HEK293T (cell line): Measurements from ENCODE around the gene BCAP31.

Experiments used
- ARNT ChIP-seq: fragments of 450-650 bp; IDR thresholded peaks from 2 replicates; pipeline ENCODE4 v1.6.1; 2017; ENCODE audit warnings: mild to moderate bottlenecking
- BHLHE40 ChIP-seq: fragments of 450-650 bp; IDR thresholded peaks from 2 replicates; pipeline ENCODE4 v1.6.1; 2016; ENCODE audit warnings: mild to moderate bottlenecking, moderate library complexity, borderline replicate concordance
- CTBP1 ChIP-seq: fragments of 450-650 bp; IDR thresholded peaks from 2 replicates; pipeline ENCODE4 v1.6.1; 2016; ENCODE audit warnings: borderline replicate concordance
- ELF4 ChIP-seq: fragments of 450-650 bp; IDR thresholded peaks from 2 replicates; pipeline ENCODE4 v1.6.1; 2017; ENCODE audit warnings: antibody characterized with exemption
- FOXA1 ChIP-seq: fragments of 450-650 bp; IDR thresholded peaks from 2 replicates; pipeline ENCODE4 v1.6.1; 2016; ENCODE audit warnings: mild to moderate bottlenecking
- FOXM1 ChIP-seq: fragments of 450-650 bp; IDR thresholded peaks from 2 replicates; pipeline ENCODE4 v1.6.1; 2017; ENCODE audit warnings: mild to moderate bottlenecking, borderline replicate concordance
- HDGF ChIP-seq: fragments of 450-650 bp; IDR thresholded peaks from 2 replicates; pipeline ENCODE4 v1.6.1; 2017; ENCODE audit warnings: antibody characterized with exemption, borderline replicate concordance
- L3MBTL2 ChIP-seq: fragments of 450-650 bp; conservative IDR thresholded peaks from 2 replicates; pipeline ENCODE4 v1.6.1; 2016; ENCODE audit warnings: mild to moderate bottlenecking
- LEF1 ChIP-seq: fragments of 450-650 bp; IDR thresholded peaks from 2 replicates; pipeline ENCODE4 v1.6.1; 2017; ENCODE audit warnings: mild to moderate bottlenecking, borderline replicate concordance
- SP1 ChIP-seq: fragments of 450-650 bp; IDR thresholded peaks from 2 replicates; pipeline ENCODE4 v1.6.1; 2017
- SUZ12 ChIP-seq: fragments of 450-650 bp; IDR thresholded peaks from 2 replicates; pipeline ENCODE4 v1.6.1; 2016; ENCODE audit warnings: mild to moderate bottlenecking
- TARDBP ChIP-seq: fragments of 450-650 bp; IDR thresholded peaks from 2 replicates; pipeline ENCODE4 v1.6.1; 2016
- ZNF384 ChIP-seq: fragments of 450-650 bp; IDR thresholded peaks from 2 replicates; pipeline ENCODE4 v1.6.1; 2016
- TF ChIP-seq, protein P1 (sequence below): fragments of 450-650 bp; IDR thresholded peaks from 2 replicates; pipeline ENCODE4 v1.6.1; 2016

DNA sequence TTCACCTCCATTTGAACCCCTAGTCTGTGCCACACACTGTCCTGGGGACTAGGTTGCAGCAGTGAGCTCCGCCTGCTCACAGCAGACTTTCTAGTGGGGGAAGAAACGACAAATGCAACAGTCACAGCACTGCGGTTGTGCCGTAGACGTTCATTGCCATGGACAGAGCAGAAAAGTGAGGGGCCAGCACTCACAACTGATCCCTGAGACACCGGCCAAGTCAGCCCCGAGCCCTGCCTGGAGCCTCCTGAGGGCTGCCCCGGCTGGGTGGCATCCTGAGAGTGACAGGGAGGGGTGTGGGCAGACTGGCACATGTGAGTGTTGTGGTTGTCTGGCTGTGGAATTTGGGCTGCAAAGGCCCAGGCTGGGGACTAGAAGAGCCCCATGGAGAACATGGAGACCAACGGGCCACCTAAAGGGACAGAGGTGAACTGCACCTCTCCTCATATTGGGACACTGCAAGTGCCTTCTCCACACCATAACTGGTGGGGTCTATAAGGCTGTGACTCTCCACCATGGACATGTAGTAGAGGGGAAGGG, 72.6 kb downstream of the BCAP31 start:
- TF ChIP-seq SUZ12 (no peak), LEF1 (no peak), TARDBP (no peak), HDGF (0 out of 2 replicates have a peak, but pooled peaks have one; percentile 80), ZNF384 (no peak), SP1 (no peak), ARNT (no peak), ELF4 (no peak), BHLHE40 (no peak), FOXM1 (no peak), CTBP1 (no peak), FOXA1 (no peak), L3MBTL2 (no peak)
- TF ChIP-seq, protein P1, sequence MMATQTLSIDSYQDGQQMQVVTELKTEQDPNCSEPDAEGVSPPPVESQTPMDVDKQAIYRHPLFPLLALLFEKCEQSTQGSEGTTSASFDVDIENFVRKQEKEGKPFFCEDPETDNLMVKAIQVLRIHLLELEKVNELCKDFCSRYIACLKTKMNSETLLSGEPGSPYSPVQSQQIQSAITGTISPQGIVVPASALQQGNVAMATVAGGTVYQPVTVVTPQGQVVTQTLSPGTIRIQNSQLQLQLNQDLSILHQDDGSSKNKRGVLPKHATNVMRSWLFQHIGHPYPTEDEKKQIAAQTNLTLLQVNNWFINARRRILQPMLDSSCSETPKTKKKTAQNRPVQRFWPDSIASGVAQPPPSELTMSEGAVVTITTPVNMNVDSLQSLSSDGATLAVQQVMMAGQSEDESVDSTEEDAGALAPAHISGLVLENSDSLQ, result no peak
